ENCODE measurements around the gene ABCB8. TPM values are rescaled to one million over a fixed set of nuclear protein-coding genes. Genes with fewer than 3 reads are reported as not detected.
A peak's percentile ranks its signal among the peaks of the same experiment; 100 is the strongest.

ABCB8 gene
- total and polyA plus RNA-seq, 9 of the 15 experiments (the other 6 are each of a cell fraction or from before 2014, with no cell fraction given): 7.6 to 106 (median 36.3) TPM

DNA sequence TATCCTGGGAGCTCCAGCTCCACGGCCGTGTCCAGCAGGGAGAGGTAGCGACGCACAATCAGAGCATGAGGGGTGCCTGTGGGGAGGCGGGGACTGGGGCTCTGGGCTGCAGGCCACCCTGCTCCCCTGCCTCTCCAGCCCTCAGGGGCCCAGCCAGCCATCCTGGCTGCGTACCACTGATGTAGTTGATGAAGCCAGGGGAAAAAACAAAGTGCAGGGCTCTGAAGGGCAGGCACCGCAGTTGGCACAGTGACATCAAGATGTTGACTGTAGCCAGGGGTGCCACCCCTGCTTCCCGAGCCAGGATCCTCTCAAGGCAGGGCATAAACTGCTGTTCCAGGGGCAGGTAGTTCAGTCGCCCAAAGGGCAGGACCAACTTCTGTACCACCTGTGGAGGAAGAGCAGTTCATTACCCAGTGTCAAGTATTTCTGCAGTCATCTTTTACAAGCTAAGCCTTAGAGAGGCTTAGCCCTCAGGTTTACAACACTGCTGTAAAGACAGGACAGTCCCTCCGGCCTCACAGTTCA lies 49.5 kb downstream of the ABCB8 start (continued):
- TF ChIP-seq, protein P1, sequence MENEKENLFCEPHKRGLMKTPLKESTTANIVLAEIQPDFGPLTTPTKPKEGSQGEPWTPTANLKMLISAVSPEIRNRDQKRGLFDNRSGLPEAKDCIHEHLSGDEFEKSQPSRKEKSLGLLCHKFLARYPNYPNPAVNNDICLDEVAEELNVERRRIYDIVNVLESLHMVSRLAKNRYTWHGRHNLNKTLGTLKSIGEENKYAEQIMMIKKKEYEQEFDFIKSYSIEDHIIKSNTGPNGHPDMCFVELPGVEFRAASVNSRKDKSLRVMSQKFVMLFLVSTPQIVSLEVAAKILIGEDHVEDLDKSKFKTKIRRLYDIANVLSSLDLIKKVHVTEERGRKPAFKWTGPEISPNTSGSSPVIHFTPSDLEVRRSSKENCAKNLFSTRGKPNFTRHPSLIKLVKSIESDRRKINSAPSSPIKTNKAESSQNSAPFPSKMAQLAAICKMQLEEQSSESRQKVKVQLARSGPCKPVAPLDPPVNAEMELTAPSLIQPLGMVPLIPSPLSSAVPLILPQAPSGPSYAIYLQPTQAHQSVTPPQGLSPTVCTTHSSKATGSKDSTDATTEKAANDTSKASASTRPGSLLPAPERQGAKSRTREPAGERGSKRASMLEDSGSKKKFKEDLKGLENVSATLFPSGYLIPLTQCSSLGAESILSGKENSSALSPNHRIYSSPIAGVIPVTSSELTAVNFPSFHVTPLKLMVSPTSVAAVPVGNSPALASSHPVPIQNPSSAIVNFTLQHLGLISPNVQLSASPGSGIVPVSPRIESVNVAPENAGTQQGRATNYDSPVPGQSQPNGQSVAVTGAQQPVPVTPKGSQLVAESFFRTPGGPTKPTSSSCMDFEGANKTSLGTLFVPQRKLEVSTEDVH (IDR thresholded peaks at IDR 0.05; ENCODE audit: low read depth, partially characterized antibody): peak; percentile 19
- TF ChIP-seq, protein P2, sequence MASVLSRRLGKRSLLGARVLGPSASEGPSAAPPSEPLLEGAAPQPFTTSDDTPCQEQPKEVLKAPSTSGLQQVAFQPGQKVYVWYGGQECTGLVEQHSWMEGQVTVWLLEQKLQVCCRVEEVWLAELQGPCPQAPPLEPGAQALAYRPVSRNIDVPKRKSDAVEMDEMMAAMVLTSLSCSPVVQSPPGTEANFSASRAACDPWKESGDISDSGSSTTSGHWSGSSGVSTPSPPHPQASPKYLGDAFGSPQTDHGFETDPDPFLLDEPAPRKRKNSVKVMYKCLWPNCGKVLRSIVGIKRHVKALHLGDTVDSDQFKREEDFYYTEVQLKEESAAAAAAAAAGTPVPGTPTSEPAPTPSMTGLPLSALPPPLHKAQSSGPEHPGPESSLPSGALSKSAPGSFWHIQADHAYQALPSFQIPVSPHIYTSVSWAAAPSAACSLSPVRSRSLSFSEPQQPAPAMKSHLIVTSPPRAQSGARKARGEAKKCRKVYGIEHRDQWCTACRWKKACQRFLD (CRISPR knock-in tag; IDR thresholded peaks at IDR 0.05): no peak
- no peak for TF ChIP-seq NBN (IDR thresholded peaks at IDR 0.05; ENCODE audit: low read depth)
- TF ChIP-seq TAF9B (IDR thresholded peaks at IDR 0.05; ENCODE audit: partially characterized antibody): no peak
- TF ChIP-seq CBX1 (IDR thresholded peaks at IDR 0.05; ENCODE audit: low read depth): no peak
- TF ChIP-seq, protein P3, sequence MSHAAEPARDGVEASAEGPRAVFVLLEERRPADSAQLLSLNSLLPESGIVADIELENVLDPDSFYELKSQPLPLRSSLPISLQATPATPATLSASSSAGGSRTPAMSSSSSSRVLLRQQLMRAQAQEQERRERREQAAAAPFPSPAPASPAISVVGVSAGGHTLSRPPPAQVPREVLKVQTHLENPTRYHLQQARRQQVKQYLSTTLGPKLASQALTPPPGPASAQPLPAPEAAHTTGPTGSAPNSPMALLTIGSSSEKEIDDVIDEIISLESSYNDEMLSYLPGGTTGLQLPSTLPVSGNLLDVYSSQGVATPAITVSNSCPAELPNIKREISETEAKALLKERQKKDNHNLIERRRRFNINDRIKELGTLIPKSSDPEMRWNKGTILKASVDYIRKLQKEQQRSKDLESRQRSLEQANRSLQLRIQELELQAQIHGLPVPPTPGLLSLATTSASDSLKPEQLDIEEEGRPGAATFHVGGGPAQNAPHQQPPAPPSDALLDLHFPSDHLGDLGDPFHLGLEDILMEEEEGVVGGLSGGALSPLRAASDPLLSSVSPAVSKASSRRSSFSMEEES (CRISPR knock-in tag; IDR thresholded peaks at IDR 0.05): peak; percentile 65
- TF ChIP-seq ZKSCAN8 (CRISPR knock-in tag; IDR thresholded peaks at IDR 0.05): no peak
- peak; percentile 19 for TF ChIP-seq SUPT5H (IDR thresholded peaks at IDR 0.05)
- no peak for TF ChIP-seq L3MBTL2 (IDR thresholded peaks at IDR 0.05)
- no peak for TF ChIP-seq KDM1A (IDR thresholded peaks at IDR 0.05)
- no peak for TF ChIP-seq MYNN (IDR thresholded peaks at IDR 0.05)
- TF ChIP-seq MYNN (CRISPR knock-in tag; IDR thresholded peaks at IDR 0.05): no peak

All from K562 (cell line).